ENCODE results near the gene HSD17B8.

The HSD17B8 gene

GRCh38 chr6:33205191-33206026 is 954 bp downstream of the HSD17B8 start:
- H3K4me3 ChIP-seq (ENCODE audit: low read depth, low read length), result no peak overlapping the region
- peak; percentile 31 for DNase-seq (ENCODE audit: low read depth)
- TF ChIP-seq POLR2A (IDR thresholded peaks at IDR 0.05; ENCODE audit: extremely low read depth, insufficient read length), result no peak
- TF ChIP-seq MAX (IDR thresholded peaks at IDR 0.05; ENCODE audit: low read depth, low read length), result no peak
- TF ChIP-seq CTCF (IDR thresholded peaks at IDR 0.05; ENCODE audit: low read depth, low read length), result peak; percentile 11

- DNase-seq (ENCODE audit: low read depth), result peak; percentile 10
- no peak overlapping the region for H3K4me3 ChIP-seq (ENCODE audit: low read depth, low read length)
- no peak for TF ChIP-seq MAX (IDR thresholded peaks at IDR 0.05; ENCODE audit: low read depth, low read length)
- no peak for TF ChIP-seq CTCF (IDR thresholded peaks at IDR 0.05; ENCODE audit: low read depth, low read length)
- no peak for TF ChIP-seq MYC (IDR thresholded peaks at IDR 0.05; ENCODE audit: low read depth, low read length)
- TF ChIP-seq POLR2A (IDR thresholded peaks at IDR 0.05; ENCODE audit: extremely low read depth, insufficient read length), result no peak
These were observed 1.8 kb downstream of the HSD17B8 start for GRCh38 chr6:33206027-33206863.

GRCh38 chr6:33206864-33207551 is 2.6 kb downstream of the HSD17B8 start:
- no peak for DNase-seq (ENCODE audit: low read depth)
- TF ChIP-seq CTCF (IDR thresholded peaks at IDR 0.05; ENCODE audit: low read depth, low read length) (no peak), POLR2A (IDR thresholded peaks at IDR 0.05; ENCODE audit: extremely low read depth, insufficient read length) (no peak), MYC (IDR thresholded peaks at IDR 0.05; ENCODE audit: low read depth, low read length) (no peak), MAX (IDR thresholded peaks at IDR 0.05; ENCODE audit: low read depth, low read length) (no peak)
- peak overlapping the region; percentile 89 for H3K4me3 ChIP-seq (ENCODE audit: low read depth, low read length)

- H3K4me3 ChIP-seq (ENCODE audit: low read depth, low read length), result peak overlapping the region; percentile 89
- DNase-seq (ENCODE audit: low read depth), result peak; percentile 53
- TF ChIP-seq MYC (IDR thresholded peaks at IDR 0.05; ENCODE audit: low read depth, low read length) (no peak), POLR2A (IDR thresholded peaks at IDR 0.05; ENCODE audit: extremely low read depth, insufficient read length) (no peak), CTCF (IDR thresholded peaks at IDR 0.05; ENCODE audit: low read depth, low read length) (no peak), MAX (IDR thresholded peaks at IDR 0.05; ENCODE audit: low read depth, low read length) (no peak)
These were observed 3.2 kb downstream of the HSD17B8 start for GRCh38 chr6:33207552-33208090.

All from NB4 (cell line).